Anterior cingulate cortex (tissue), 58 donors: Measurements from ENCODE around the gene WDR12.
"Not testable (repeated sequence)": the region's sequence is repeated elsewhere in the genome, so short reads cannot be mapped to it uniquely, and the experiment has no call there.

Source experiments
- DNase-seq, 58 donors: peaks; one replicate each; lab custom pipeline; 2025; lab: John Stamatoyannopoulos, UW

Gene WDR12

GRCh38 chr2:202905507-202905906 lies 6.0 kb downstream of the WDR12 start:
- DNase-seq, result not testable (repeated sequence)

GRCh38 chr2:202885190-202885589 lies 26.3 kb downstream of the WDR12 start:
- no peak for DNase-seq

GRCh38 chr2:202883987-202884675 lies 27.3 kb downstream of the WDR12 start:
- DNase-seq, result no peak

- DNase-seq, result no peak
Measured at GRCh38 chr2:202881570-202881969, 29.9 kb downstream of the WDR12 start.

GRCh38 chr2:202877699-202878098 lies 33.8 kb downstream of the WDR12 start:
- no peak for DNase-seq

- peak in 55 of 58 donors; percentile 11 to 87 (median 61) for DNase-seq
Measured at GRCh38 chr2:202871300-202872141, 40.0 kb downstream of the WDR12 start, which contains the start of gene ICA1L. Gene ICA1L, minus strand, starts transcription at chr2:202871766. Its CDS starts 42,757 bp downstream, at chr2:202829009.

- peak in 57 of 58 donors; percentile 5 to 74 (median 35) for DNase-seq
Measured at GRCh38 chr2:202870431-202871299, 40.8 kb downstream of the WDR12 start.

- DNase-seq, result no peak
Measured at GRCh38 chr2:202861987-202862386, 49.5 kb downstream of the WDR12 start.

GRCh38 chr2:202858601-202859000 lies 52.9 kb downstream of the WDR12 start:
- DNase-seq, result no peak

- DNase-seq, result not testable (repeated sequence)
Measured at GRCh38 chr2:202849343-202849742, 62.1 kb downstream of the WDR12 start.

- DNase-seq, result no peak
Measured at GRCh38 chr2:202848813-202849212, 62.7 kb downstream of the WDR12 start.

- no peak for DNase-seq
Measured at GRCh38 chr2:202847693-202848524, 63.6 kb downstream of the WDR12 start.

GRCh38 chr2:202844656-202845055 lies 66.8 kb downstream of the WDR12 start:
- DNase-seq, result no peak

- DNase-seq, result no peak
Measured at GRCh38 chr2:202842690-202843089, 68.8 kb downstream of the WDR12 start.

GRCh38 chr2:202841090-202841867 lies 70.2 kb downstream of the WDR12 start:
- DNase-seq, result no peak

GRCh38 chr2:202831242-202832220 lies 79.9 kb downstream of the WDR12 start:
- DNase-seq, result no peak

- no peak for DNase-seq
Measured at GRCh38 chr2:202824901-202825300, 86.6 kb downstream of the WDR12 start.
